ENCODE measurements around the gene UBASH3A. TPM values are rescaled to one million over a fixed set of nuclear protein-coding genes. Genes with fewer than 3 reads are reported as not detected.
"Not testable (repeated sequence)": the region's sequence is repeated elsewhere in the genome, so short reads cannot be mapped to it uniquely, and the experiment has no call there.

Gene UBASH3A
- total and polyA plus RNA-seq, 7 donors: 0.06 to 0.21 TPM; not detected in 5

- TF ChIP-seq CTCF (IDR thresholded peaks at IDR 0.05): no peak
- H3K4me1 ChIP-seq: peaks cover 3% of the 10 kb centered on the region
- H3K27me3 ChIP-seq (ENCODE audit: insufficient read depth in 3 of 3, low read length in 2 of 3): no peaks in the 10 kb centered on the region
- WGBS, 3 donors: 45 to 57% (median 46%) methylated on average over 10 of the region's 10 CpGs
- H3K27ac ChIP-seq: peak overlapping the region; percentile 59
- peak overlapping the region; percentile 35 for H3K4me3 ChIP-seq
- H3K36me3 ChIP-seq (ENCODE audit: insufficient read depth in 1 of 2, low read depth in 1 of 2): no peaks in the 10 kb centered on the region
- ATAC-seq (peak in 2 of 4 donors; percentile 10 to 13), DNase-seq (no peak)
- no peaks in the 10 kb centered on the region for H3K9me3 ChIP-seq
- intact Hi-C loops (cut with DNase I): loop anchor here in 1 of 2 donors (5.0 kb wide), 1 partner anchor 46 kb away; the partner anchor contains the start of gene SLC37A1
These were observed 63.0 kb downstream of the UBASH3A start for GRCh38 chr21:42466700-42467099.

- no peaks in the 10 kb centered on the region for H3K27me3 ChIP-seq (ENCODE audit: insufficient read depth in 3 of 3, low read length in 2 of 3)
- peak overlapping the region; percentile 59 for H3K27ac ChIP-seq
- no peaks in the 10 kb centered on the region for H3K9me3 ChIP-seq
- H3K4me1 ChIP-seq: peaks cover 3% of the 10 kb centered on the region
- peak; percentile 34 for TF ChIP-seq CTCF (IDR thresholded peaks at IDR 0.05)
- no peaks in the 10 kb centered on the region for H3K36me3 ChIP-seq (ENCODE audit: insufficient read depth in 1 of 2, low read depth in 1 of 2)
- H3K4me3 ChIP-seq: peak overlapping the region; percentile 35
- DNase-seq: peak in 1 of 2 donors; percentile 47
- ATAC-seq: peak; percentile 80 to 87 (median 84)
- 26 to 37% (median 29%) methylated on average over 12 of the region's 12 CpGs for WGBS, 3 donors
- intact Hi-C loops (cut with DNase I): loop anchor here in 1 of 2 donors (5.0 kb wide), 1 partner anchor 45 kb away; the partner anchor contains the start of gene SLC37A1
These were observed 63.7 kb downstream of the UBASH3A start for GRCh38 chr21:42467140-42467983.

GRCh38 chr21:42468491-42469131 lies 64.9 kb downstream of the UBASH3A start:
- DNase-seq (no peak), ATAC-seq (no peak)
- peaks cover 3% of the 10 kb centered on the region for H3K4me1 ChIP-seq
- H3K4me3 ChIP-seq: no peak overlapping the region
- no peak overlapping the region for H3K27ac ChIP-seq
- no peaks in the 10 kb centered on the region for H3K27me3 ChIP-seq (ENCODE audit: insufficient read depth in 3 of 3, low read length in 2 of 3)
- H3K36me3 ChIP-seq (ENCODE audit: insufficient read depth in 1 of 2, low read depth in 1 of 2): no peaks in the 10 kb centered on the region
- intact Hi-C loops (cut with DNase I): loop anchor here in 1 of 2 donors (5.0 kb wide), 1 partner anchor 44 kb away; the partner anchor contains the start of gene SLC37A1
- 84 to 93% (median 84%) methylated on average over 6 of the region's 6 CpGs for whole genome bisulfite sequencing, 3 donors
- H3K9me3 ChIP-seq: no peaks in the 10 kb centered on the region
- no peak for TF ChIP-seq CTCF (IDR thresholded peaks at IDR 0.05)

GRCh38 chr21:42469272-42469671 lies 65.6 kb downstream of the UBASH3A start:
- no peaks in the 10 kb centered on the region for H3K27me3 ChIP-seq (ENCODE audit: insufficient read depth in 3 of 3, low read length in 2 of 3)
- no peak for ATAC-seq
- H3K4me3 ChIP-seq: no peak overlapping the region
- no peak for DNase-seq
- intact Hi-C loops (cut with DNase I): loop anchor here in 1 of 2 donors (5.0 kb wide), 1 partner anchor 43 kb away; the partner anchor contains the start of gene SLC37A1
- TF ChIP-seq CTCF (IDR thresholded peaks at IDR 0.05): no peak
- no peak overlapping the region for H3K27ac ChIP-seq
- no peaks in the 10 kb centered on the region for H3K9me3 ChIP-seq
- H3K4me1 ChIP-seq: peaks cover 3% of the 10 kb centered on the region
- WGBS, 3 donors: 91 to 96% (median 95%) methylated on average over 2 of the region's 2 CpGs
- H3K36me3 ChIP-seq (ENCODE audit: insufficient read depth in 1 of 2, low read depth in 1 of 2): no peaks in the 10 kb centered on the region

GRCh38 chr21:42469726-42470125 lies 66.0 kb downstream of the UBASH3A start:
- not testable (repeated sequence) for H3K4me1 ChIP-seq; H3K27ac ChIP-seq; DNase-seq; ATAC-seq; H3K4me3 ChIP-seq; H3K36me3 ChIP-seq (ENCODE audit: insufficient read depth in 1 of 2, low read depth in 1 of 2); H3K27me3 ChIP-seq (ENCODE audit: insufficient read depth in 3 of 3, low read length in 2 of 3); H3K9me3 ChIP-seq
- intact Hi-C loops (cut with DNase I): loop anchor here in 1 of 2 donors (5.0 kb wide), 1 partner anchor 43 kb away; the partner anchor contains the start of gene SLC37A1
- WGBS, 3 donors: 95 to 97% (median 96%) methylated on average over 4 of the region's 4 CpGs
